ENCODE data around the gene KCNN1.
"Not testable (repeated sequence)": the region's sequence is repeated elsewhere in the genome, so short reads cannot be mapped to it uniquely, and the experiment has no call there.

Gene KCNN1

DNA sequence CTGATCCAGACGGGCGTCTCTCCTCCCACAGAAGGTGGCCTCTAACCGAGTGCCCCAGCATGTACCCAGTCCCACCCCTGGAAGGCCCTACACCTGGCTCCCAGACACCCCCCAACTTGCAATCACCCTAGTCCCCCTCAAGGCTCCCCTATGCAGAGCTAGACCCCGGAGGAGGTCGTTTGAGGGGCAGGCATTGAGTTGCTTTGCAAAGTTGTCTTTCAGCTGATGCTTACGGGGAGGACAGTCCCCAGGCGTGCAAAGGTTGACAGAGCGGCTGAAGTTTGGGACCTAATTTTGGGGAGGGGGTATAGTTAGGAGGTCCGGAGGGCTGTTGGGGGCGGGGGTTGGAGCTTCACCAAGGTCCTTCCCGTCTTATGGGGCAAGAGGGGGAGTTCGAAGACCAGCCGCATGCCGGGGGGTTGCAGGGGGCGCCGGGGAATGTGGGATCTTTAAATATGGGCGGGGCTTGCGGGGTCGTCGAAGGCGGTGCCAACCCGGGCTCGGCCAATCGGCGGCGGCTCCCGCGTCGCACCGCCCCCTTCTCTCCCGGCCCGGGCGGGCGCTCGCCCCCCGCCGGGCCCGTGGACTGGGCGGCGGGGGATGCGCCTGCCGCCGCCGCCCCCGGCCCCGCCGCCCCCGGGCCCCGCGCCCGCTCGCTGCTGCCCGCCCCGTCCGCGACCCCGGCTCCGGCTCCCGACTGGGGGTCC is at the start of gene KCNN1:
KCNN1 (plus strand) TSS at position 558 of the 707 bp plus-strand sequence. CDS start 6,782 bp downstream, outside the sequence.
- Histone ChIP-seq H3K27me3 (ENCODE audit: insufficient read depth, poor library complexity, severe bottlenecking) (peaks cover 22% of the 10 kb centered on the region), H3K4me1 (ENCODE audit: insufficient read depth, poor library complexity, severe bottlenecking) (no peaks in the 10 kb centered on the region), H3K27ac (ENCODE audit: poor library complexity, severe bottlenecking) (no peak within 1 kb of the TSS), H3K9me3 (ENCODE audit: severe bottlenecking) (no peaks in the 10 kb centered on the region), H3K4me3 (ENCODE audit: severe bottlenecking) (peak within 1 kb of the TSS; percentile 13), H3K36me3 (ENCODE audit: low read depth) (no peaks in the 10 kb centered on the region)
- DNase-seq (ENCODE audit: low spot score) (no peak), ATAC-seq (ENCODE audit: low read depth) (no peak)
- no peak for TF ChIP-seq CTCF (IDR thresholded peaks at IDR 0.05; ENCODE audit: poor library complexity, severe bottlenecking)

DNA sequence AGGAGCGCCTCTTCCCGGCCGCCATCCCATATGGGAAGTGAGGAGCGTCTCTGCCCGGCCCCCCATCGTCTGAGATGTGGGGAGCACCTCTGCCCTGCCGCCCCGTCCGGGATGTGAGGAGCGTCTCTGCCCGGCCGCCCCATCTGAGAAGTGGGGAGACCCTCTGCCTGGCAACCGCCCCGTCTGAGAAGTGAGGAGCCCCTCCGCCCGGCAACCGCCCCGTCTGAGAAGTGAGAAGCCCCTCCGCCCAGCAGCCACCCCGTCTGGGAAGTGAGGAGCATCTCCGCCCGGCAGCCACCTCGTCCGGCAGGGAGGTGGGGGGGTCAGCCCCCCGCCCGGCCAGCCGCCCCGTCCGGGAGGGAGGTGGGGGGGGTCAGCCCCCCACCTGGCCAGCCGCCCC is 48.8 kb upstream of the KCNN1 start:
- not testable (repeated sequence) for ATAC-seq (ENCODE audit: low read depth); H3K27me3 ChIP-seq (ENCODE audit: insufficient read depth, poor library complexity, severe bottlenecking); H3K9me3 ChIP-seq (ENCODE audit: severe bottlenecking); H3K4me3 ChIP-seq (ENCODE audit: severe bottlenecking); H3K36me3 ChIP-seq (ENCODE audit: low read depth); H3K27ac ChIP-seq (ENCODE audit: poor library complexity, severe bottlenecking); DNase-seq (ENCODE audit: low spot score)
- peaks cover 10% of the 10 kb centered on the region for H3K4me1 ChIP-seq (ENCODE audit: insufficient read depth, poor library complexity, severe bottlenecking)

- peaks cover 10% of the 10 kb centered on the region for H3K4me1 ChIP-seq (ENCODE audit: insufficient read depth, poor library complexity, severe bottlenecking)
- not testable (repeated sequence) for H3K36me3 ChIP-seq (ENCODE audit: low read depth); H3K27ac ChIP-seq (ENCODE audit: poor library complexity, severe bottlenecking); H3K27me3 ChIP-seq (ENCODE audit: insufficient read depth, poor library complexity, severe bottlenecking); H3K4me3 ChIP-seq (ENCODE audit: severe bottlenecking); H3K9me3 ChIP-seq (ENCODE audit: severe bottlenecking); ATAC-seq (ENCODE audit: low read depth); DNase-seq (ENCODE audit: low spot score)
Observed at GRCh38 chr19:17919122-17919521, 47.8 kb upstream of the KCNN1 start.

DNA sequence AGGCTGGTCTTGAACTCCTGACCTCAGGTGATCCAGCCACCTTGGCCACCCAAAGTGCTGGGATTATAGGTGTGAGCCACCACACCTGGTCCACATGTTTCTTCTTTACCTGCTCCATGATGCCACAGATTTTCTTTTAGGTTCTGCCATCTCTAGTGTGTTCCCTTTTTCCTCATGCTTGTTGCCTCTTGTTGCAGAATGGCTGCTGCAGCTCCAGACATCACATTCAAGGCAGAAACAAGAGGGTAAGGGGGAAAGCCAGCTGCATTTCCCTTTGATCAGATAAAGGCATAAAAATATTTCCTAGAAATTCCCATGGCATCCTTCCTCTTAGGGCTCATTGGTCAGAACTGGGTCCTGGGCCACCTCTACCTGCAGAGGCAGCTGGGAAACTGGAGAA is 46.4 kb upstream of the KCNN1 start:
- H3K36me3 ChIP-seq (ENCODE audit: low read depth), result no peaks in the 10 kb centered on the region
- H3K4me1 ChIP-seq (ENCODE audit: insufficient read depth, poor library complexity, severe bottlenecking), result peaks cover 9% of the 10 kb centered on the region
- H3K27me3 ChIP-seq (ENCODE audit: insufficient read depth, poor library complexity, severe bottlenecking), result no peaks in the 10 kb centered on the region
- H3K9me3 ChIP-seq (ENCODE audit: severe bottlenecking), result no peaks in the 10 kb centered on the region
- H3K4me3 ChIP-seq (ENCODE audit: severe bottlenecking), result no peak overlapping the region
- no peak for TF ChIP-seq CTCF (IDR thresholded peaks at IDR 0.05; ENCODE audit: poor library complexity, severe bottlenecking)
- no peak overlapping the region for H3K27ac ChIP-seq (ENCODE audit: poor library complexity, severe bottlenecking)
- ATAC-seq (ENCODE audit: low read depth), result no peak
- no peak for DNase-seq (ENCODE audit: low spot score)

DNA sequence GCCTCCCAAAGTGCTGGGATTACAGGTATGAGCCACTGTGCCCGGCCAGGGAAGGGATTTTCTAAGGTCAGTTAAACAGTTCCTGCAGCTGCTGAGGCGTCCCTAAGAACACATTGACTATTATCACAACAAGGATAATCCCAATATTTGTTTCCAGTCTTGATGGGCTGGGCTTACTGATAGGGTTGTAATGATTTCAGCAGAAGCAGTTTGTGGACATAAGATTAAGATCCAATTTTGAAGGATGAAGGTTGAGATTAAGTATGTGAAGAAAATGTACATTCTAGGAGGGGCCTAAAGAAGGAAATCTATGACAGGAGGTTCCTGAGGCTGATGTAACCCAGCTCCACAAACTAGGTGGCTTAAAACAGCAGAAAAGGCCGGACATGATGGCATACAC is 44.8 kb upstream of the KCNN1 start:
- TF ChIP-seq CTCF (IDR thresholded peaks at IDR 0.05; ENCODE audit: poor library complexity, severe bottlenecking), result no peak
- Histone ChIP-seq H3K27me3 (ENCODE audit: insufficient read depth, poor library complexity, severe bottlenecking) (no peaks in the 10 kb centered on the region), H3K4me1 (ENCODE audit: insufficient read depth, poor library complexity, severe bottlenecking) (no peaks in the 10 kb centered on the region), H3K27ac (ENCODE audit: poor library complexity, severe bottlenecking) (no peak overlapping the region), H3K4me3 (ENCODE audit: severe bottlenecking) (no peak overlapping the region), H3K9me3 (ENCODE audit: severe bottlenecking) (no peaks in the 10 kb centered on the region), H3K36me3 (ENCODE audit: low read depth) (no peaks in the 10 kb centered on the region)
- ATAC-seq (ENCODE audit: low read depth) (no peak), DNase-seq (ENCODE audit: low spot score) (no peak)

DNA sequence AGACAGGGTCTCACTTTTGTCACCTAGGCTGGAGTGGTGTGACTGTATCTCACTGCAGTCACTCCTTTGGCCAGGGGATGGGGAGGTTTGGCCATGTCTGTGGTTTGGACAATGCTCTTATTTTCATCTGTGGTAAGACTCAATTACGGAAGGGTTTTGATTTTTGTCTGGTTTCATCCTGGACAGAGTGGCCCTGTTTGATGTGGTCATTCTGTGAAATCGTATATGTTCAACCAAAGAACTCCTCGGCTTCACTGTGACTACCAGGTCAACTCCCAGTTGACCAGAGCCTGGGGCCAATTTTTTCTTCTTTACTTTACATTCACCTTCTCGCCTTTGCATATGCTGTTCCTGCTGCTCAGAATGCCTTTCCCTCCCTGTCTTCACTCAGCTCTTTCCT is 40.9 kb upstream of the KCNN1 start:
- Histone ChIP-seq H3K4me1 (ENCODE audit: insufficient read depth, poor library complexity, severe bottlenecking) (no peaks in the 10 kb centered on the region), H3K27me3 (ENCODE audit: insufficient read depth, poor library complexity, severe bottlenecking) (no peaks in the 10 kb centered on the region), H3K4me3 (ENCODE audit: severe bottlenecking) (no peak overlapping the region), H3K27ac (ENCODE audit: poor library complexity, severe bottlenecking) (no peak overlapping the region), H3K36me3 (ENCODE audit: low read depth) (no peaks in the 10 kb centered on the region), H3K9me3 (ENCODE audit: severe bottlenecking) (no peaks in the 10 kb centered on the region)
- DNase-seq (ENCODE audit: low spot score), result no peak
- ATAC-seq (ENCODE audit: low read depth), result no peak
- TF ChIP-seq CTCF (IDR thresholded peaks at IDR 0.05; ENCODE audit: poor library complexity, severe bottlenecking), result no peak
